Loucy (cell line): ENCODE data around the gene CAPZA2.

Experiments
- H2AFZ ChIP-seq: fragments of 200-600 bp; sonication (generic); 2 replicates; pipeline ENCODE4 v1.6.0; 2016; ENCODE audit warnings: antibody characterized with exemption, mild to moderate bottlenecking, low read length, moderate library complexity
- H3F3A ChIP-seq: fragments of 200-600 bp; 2 replicates; pipeline ENCODE4 v1.6.0; 2016; ENCODE audit warnings: antibody characterized with exemption, low read depth, mild to moderate bottlenecking
- H3K27me3 ChIP-seq: fragments of 200-600 bp; sonication (generic); 2 replicates; pipeline ENCODE4 v1.6.1; 2014; ENCODE audit warnings: low read length, mild to moderate bottlenecking; ENCODE audit not compliant: insufficient read depth, poor library complexity, severe bottlenecking
- H3K36me3 ChIP-seq: fragments of 200-600 bp; sonication (generic); 2 replicates; pipeline ENCODE4 v1.6.1; 2016; ENCODE audit warnings: low read length; ENCODE audit not compliant: insufficient read depth
- H3K4me1 ChIP-seq: fragments of 200-600 bp; sonication (generic); 2 replicates; pipeline ENCODE4 v1.5.1; 2014; ENCODE audit warnings: low read length, mild to moderate bottlenecking; ENCODE audit not compliant: insufficient read depth, poor library complexity, severe bottlenecking
- H3K4me2 ChIP-seq: fragments of 200-600 bp; sonication (generic); 2 replicates; pipeline ENCODE4 v1.6.0; 2014; ENCODE audit warnings: antibody characterized with exemption, low read length, low read depth, mild to moderate bottlenecking; ENCODE audit not compliant: poor library complexity, severe bottlenecking
- H3K4me3 ChIP-seq: fragments of 200-600 bp; sonication (generic); 2 replicates; pipeline ENCODE4 v1.5.1; 2014; ENCODE audit warnings: low read length, mild to moderate bottlenecking, mixed read lengths; ENCODE audit not compliant: poor library complexity, severe bottlenecking
- H3K79me2 ChIP-seq: fragments of 200-600 bp; sonication (generic); 2 replicates; pipeline ENCODE4 v1.6.1; 2014; ENCODE audit warnings: low read length; ENCODE audit not compliant: insufficient read depth
- H3K9ac ChIP-seq: fragments of 200-600 bp; sonication (generic); 2 replicates; pipeline ENCODE4 v1.6.0; 2014; ENCODE audit warnings: mild to moderate bottlenecking, low read depth, low read length, moderate library complexity; ENCODE audit not compliant: poor library complexity, severe bottlenecking
- H3K9me2 ChIP-seq: fragments of 200-600 bp; sonication (generic); replicated peaks from 2 replicates; pipeline ENCODE4 v1.6.1; 2016; ENCODE audit warnings: low read depth, low read length, mixed read lengths
- H3K9me3 ChIP-seq: fragments of 200-600 bp; sonication (generic); 2 replicates; pipeline ENCODE4 v1.6.1; 2014; ENCODE audit warnings: mild to moderate bottlenecking, antibody characterized with exemption, low read length, low read depth; ENCODE audit not compliant: insufficient read depth
- H4K20me1 ChIP-seq: fragments of 200-600 bp; sonication (generic); 2 replicates; pipeline ENCODE4 v1.6.0; 2014; ENCODE audit warnings: antibody characterized with exemption, low read length, mild to moderate bottlenecking; ENCODE audit not compliant: insufficient read depth, poor library complexity, severe bottlenecking
- CTCF ChIP-seq: fragments of 200-600 bp; sonication (generic); conservative IDR thresholded peaks from 2 replicates; pipeline ENCODE4 v1.5.1; 2014; ENCODE audit warnings: mild to moderate bottlenecking, antibody characterized with exemption, low read length
- EZH2phosphoT487 ChIP-seq: fragments of 200-600 bp; IDR thresholded peaks from 2 replicates; pipeline ENCODE4 v1.6.1; 2018; ENCODE audit warnings: antibody characterized with exemption, mild to moderate bottlenecking, moderate library complexity, borderline replicate concordance

CAPZA2 gene

GRCh38 chr7:116876664-116877442 lies 14.5 kb downstream of the CAPZA2 start:
- Histone ChIP-seq H4K20me1 (peaks cover 86% of the 10 kb centered on the region), H3F3A (no peaks in the 10 kb centered on the region), H3K36me3 (peaks cover 6% of the 10 kb centered on the region; the same call in 1 of the 2 replicates), H3K4me2 (peak overlapping the region; percentile 9), H3K4me3 (no peak overlapping the region), H3K9ac (no peak overlapping the region), H3K9me2 (no peaks in the 10 kb centered on the region), H3K79me2 (peaks cover 95% of the 10 kb centered on the region), H3K27me3 (no peaks in the 10 kb centered on the region), H2AFZ (no peak overlapping the region), H3K9me3 (no peaks in the 10 kb centered on the region), H3K4me1 (peaks cover 41% of the 10 kb centered on the region)
- no peak for TF ChIP-seq CTCF
- TF ChIP-seq EZH2phosphoT487, result no peak

- H3K4me1 ChIP-seq, result peaks cover 33% of the 10 kb centered on the region
- no peaks in the 10 kb centered on the region for H3K27me3 ChIP-seq
- peaks cover 95% of the 10 kb centered on the region for H3K79me2 ChIP-seq
- peaks cover 6% of the 10 kb centered on the region; the same call in 1 of the 2 replicates for H3K36me3 ChIP-seq
- no peak overlapping the region for H3K9ac ChIP-seq
- TF ChIP-seq CTCF (no peak), EZH2phosphoT487 (no peak)
- H3K4me3 ChIP-seq, result no peak overlapping the region
- H3K9me3 ChIP-seq, result no peaks in the 10 kb centered on the region
- peaks cover 86% of the 10 kb centered on the region for H4K20me1 ChIP-seq
- H3F3A ChIP-seq, result no peaks in the 10 kb centered on the region
- no peak overlapping the region for H2AFZ ChIP-seq
- H3K4me2 ChIP-seq, result no peak overlapping the region
- no peaks in the 10 kb centered on the region for H3K9me2 ChIP-seq
These were observed 15.2 kb downstream of the CAPZA2 start for GRCh38 chr7:116877443-116878217.

- H3K4me2 ChIP-seq, result no peak overlapping the region
- TF ChIP-seq CTCF (no peak), EZH2phosphoT487 (no peak)
- no peaks in the 10 kb centered on the region for H3K27me3 ChIP-seq
- peaks cover 96% of the 10 kb centered on the region for H3K79me2 ChIP-seq
- no peak overlapping the region for H2AFZ ChIP-seq
- no peak overlapping the region for H3K9ac ChIP-seq
- no peaks in the 10 kb centered on the region for H3K9me3 ChIP-seq
- no peaks in the 10 kb centered on the region for H3F3A ChIP-seq
- peaks cover 81% of the 10 kb centered on the region for H4K20me1 ChIP-seq
- H3K4me1 ChIP-seq, result no peaks in the 10 kb centered on the region
- H3K9me2 ChIP-seq, result no peaks in the 10 kb centered on the region
- peaks cover 32% of the 10 kb centered on the region for H3K36me3 ChIP-seq
- no peak overlapping the region for H3K4me3 ChIP-seq
These were observed 22.3 kb downstream of the CAPZA2 start for GRCh38 chr7:116884691-116885090.
